ENCODE measurements around the gene MMP17.
"Not testable (repeated sequence)": the region's sequence is repeated elsewhere in the genome, so short reads cannot be mapped to it uniquely, and the experiment has no call there.

MMP17 gene

GRCh38 chr12:131806674-131807073 lies 21.5 kb upstream of the MMP17 start:
- no peak overlapping the region for H3K27ac Mint-ChIP-seq (ENCODE audit: low read depth)
- H3K4me1 Mint-ChIP-seq, result no peaks in the 10 kb centered on the region
- H3K36me3 Mint-ChIP-seq (ENCODE audit: insufficient read depth), result peaks cover 11% of the 10 kb centered on the region
- no peak for ATAC-seq (replicated peaks; ENCODE audit: extremely low read depth, poor library complexity, severe bottlenecking)
- H3K27me3 Mint-ChIP-seq, result no peaks in the 10 kb centered on the region
- no peak overlapping the region for H3K4me3 Mint-ChIP-seq
- H3K9me3 Mint-ChIP-seq, result no peaks in the 10 kb centered on the region
- DNase-seq (ENCODE audit: low spot score in 2 of 2), result no peak

DNA sequence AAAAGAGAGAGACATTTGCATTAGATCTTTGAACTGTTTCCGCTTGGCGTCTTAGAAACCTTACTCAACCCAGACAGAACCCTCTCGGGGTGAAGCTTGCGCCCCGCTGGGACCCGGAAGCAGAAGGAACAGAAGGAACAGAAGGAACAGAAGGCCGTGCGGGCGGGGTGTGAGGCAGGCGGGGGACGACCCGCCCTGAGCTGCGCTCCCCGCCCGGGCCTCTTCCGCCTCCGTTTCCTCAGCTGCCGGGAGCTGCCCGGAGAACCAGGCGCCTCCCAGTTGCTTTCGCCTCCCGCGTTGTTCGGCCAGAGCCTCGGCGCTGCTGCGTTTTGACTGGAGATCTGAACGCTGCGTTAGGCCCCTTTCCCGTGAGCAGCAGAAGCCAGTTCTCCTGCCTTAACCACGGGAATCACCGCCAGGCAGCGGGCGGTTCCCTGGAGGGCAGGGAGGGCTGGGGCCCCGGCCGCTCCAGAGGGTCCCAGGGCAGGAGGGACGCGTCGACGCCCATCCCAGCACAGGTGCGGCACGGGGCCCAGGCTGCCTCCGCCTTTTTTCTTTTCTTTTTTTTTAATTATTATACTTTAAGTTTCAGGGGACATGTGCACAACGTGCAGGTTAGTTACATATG lies 19.3 kb upstream of the MMP17 start:
- Mint-ChIP-seq H3K27me3 (no peaks in the 10 kb centered on the region), H3K4me1 (no peaks in the 10 kb centered on the region), H3K27ac (ENCODE audit: low read depth) (peak overlapping the region; percentile 55), H3K36me3 (ENCODE audit: insufficient read depth) (peaks cover 4% of the 10 kb centered on the region), H3K4me3 (peak overlapping the region; percentile 67), H3K9me3 (peaks cover 6% of the 10 kb centered on the region)
- peak; percentile 67 for ATAC-seq (replicated peaks; ENCODE audit: extremely low read depth, poor library complexity, severe bottlenecking)
- no peak for DNase-seq (ENCODE audit: low spot score in 2 of 2)

- not testable (repeated sequence) for H3K27ac Mint-ChIP-seq (ENCODE audit: low read depth); H3K27me3 Mint-ChIP-seq; H3K4me1 Mint-ChIP-seq; H3K36me3 Mint-ChIP-seq (ENCODE audit: insufficient read depth); H3K9me3 Mint-ChIP-seq; DNase-seq (ENCODE audit: low spot score in 2 of 2); ATAC-seq (replicated peaks; ENCODE audit: extremely low read depth, poor library complexity, severe bottlenecking)
- peak overlapping the region; percentile 67 for H3K4me3 Mint-ChIP-seq
Observed at GRCh38 chr12:131809476-131810254, 18.5 kb upstream of the MMP17 start.

DNA sequence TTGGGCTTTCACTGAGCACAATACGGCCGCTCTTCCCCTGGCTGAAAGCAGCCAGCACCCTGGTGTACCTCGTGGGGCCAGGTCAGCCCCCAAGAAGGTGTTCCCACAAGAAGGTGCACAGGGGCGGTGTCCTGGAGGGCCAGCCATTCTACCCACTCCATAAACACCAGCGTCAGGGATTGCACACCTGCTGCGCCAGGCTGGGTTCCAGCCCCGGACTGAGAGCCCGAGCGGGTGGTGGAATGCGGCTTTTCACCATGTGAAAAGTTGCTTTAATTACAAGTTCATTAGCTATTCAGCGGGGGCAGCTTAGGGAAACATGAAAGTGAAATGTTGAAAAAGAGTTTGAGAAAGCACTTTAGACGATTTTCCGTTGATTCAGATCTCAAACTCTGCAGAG lies 17.5 kb upstream of the MMP17 start:
- Mint-ChIP-seq H3K4me3 (no peak overlapping the region), H3K36me3 (ENCODE audit: insufficient read depth) (peaks cover 3% of the 10 kb centered on the region), H3K27me3 (no peaks in the 10 kb centered on the region), H3K9me3 (peaks cover 6% of the 10 kb centered on the region), H3K27ac (ENCODE audit: low read depth) (no peak overlapping the region), H3K4me1 (no peaks in the 10 kb centered on the region)
- DNase-seq (ENCODE audit: low spot score in 2 of 2) (no peak), ATAC-seq (replicated peaks; ENCODE audit: extremely low read depth, poor library complexity, severe bottlenecking) (no peak)

- no peaks in the 10 kb centered on the region for H3K36me3 Mint-ChIP-seq (ENCODE audit: insufficient read depth)
Observed at GRCh38 chr12:131815131-131815530, 13.1 kb upstream of the MMP17 start.

GRCh38 chr12:131816495-131816894 lies 11.7 kb upstream of the MMP17 start:
- Mint-ChIP-seq H3K27ac (ENCODE audit: low read depth) (no peak overlapping the region), H3K4me1 (no peaks in the 10 kb centered on the region), H3K27me3 (no peaks in the 10 kb centered on the region), H3K4me3 (no peak overlapping the region), H3K36me3 (ENCODE audit: insufficient read depth) (no peaks in the 10 kb centered on the region), H3K9me3 (peaks cover 6% of the 10 kb centered on the region)
- ATAC-seq (replicated peaks; ENCODE audit: extremely low read depth, poor library complexity, severe bottlenecking) (no peak), DNase-seq (ENCODE audit: low spot score in 2 of 2) (no peak)

More at GRCh38 chr12:131815131-131815530, 13.1 kb upstream of the MMP17 start:
- peaks cover 6% of the 10 kb centered on the region for H3K9me3 Mint-ChIP-seq
- no peak overlapping the region for H3K27ac Mint-ChIP-seq (ENCODE audit: low read depth)
- H3K4me3 Mint-ChIP-seq, result no peak overlapping the region
- DNase-seq (ENCODE audit: low spot score in 2 of 2) (no peak), ATAC-seq (replicated peaks; ENCODE audit: extremely low read depth, poor library complexity, severe bottlenecking) (no peak)
- no peaks in the 10 kb centered on the region for H3K4me1 Mint-ChIP-seq
- H3K27me3 Mint-ChIP-seq, result no peaks in the 10 kb centered on the region

- Mint-ChIP-seq H3K27ac (ENCODE audit: low read depth) (no peak overlapping the region), H3K4me3 (no peak overlapping the region), H3K36me3 (ENCODE audit: insufficient read depth) (no peaks in the 10 kb centered on the region), H3K9me3 (peaks cover 6% of the 10 kb centered on the region), H3K4me1 (no peaks in the 10 kb centered on the region), H3K27me3 (no peaks in the 10 kb centered on the region)
- DNase-seq (ENCODE audit: low spot score in 2 of 2) (no peak), ATAC-seq (replicated peaks; ENCODE audit: extremely low read depth, poor library complexity, severe bottlenecking) (no peak)
Observed at GRCh38 chr12:131817241-131817640, 11.0 kb upstream of the MMP17 start.

DNA sequence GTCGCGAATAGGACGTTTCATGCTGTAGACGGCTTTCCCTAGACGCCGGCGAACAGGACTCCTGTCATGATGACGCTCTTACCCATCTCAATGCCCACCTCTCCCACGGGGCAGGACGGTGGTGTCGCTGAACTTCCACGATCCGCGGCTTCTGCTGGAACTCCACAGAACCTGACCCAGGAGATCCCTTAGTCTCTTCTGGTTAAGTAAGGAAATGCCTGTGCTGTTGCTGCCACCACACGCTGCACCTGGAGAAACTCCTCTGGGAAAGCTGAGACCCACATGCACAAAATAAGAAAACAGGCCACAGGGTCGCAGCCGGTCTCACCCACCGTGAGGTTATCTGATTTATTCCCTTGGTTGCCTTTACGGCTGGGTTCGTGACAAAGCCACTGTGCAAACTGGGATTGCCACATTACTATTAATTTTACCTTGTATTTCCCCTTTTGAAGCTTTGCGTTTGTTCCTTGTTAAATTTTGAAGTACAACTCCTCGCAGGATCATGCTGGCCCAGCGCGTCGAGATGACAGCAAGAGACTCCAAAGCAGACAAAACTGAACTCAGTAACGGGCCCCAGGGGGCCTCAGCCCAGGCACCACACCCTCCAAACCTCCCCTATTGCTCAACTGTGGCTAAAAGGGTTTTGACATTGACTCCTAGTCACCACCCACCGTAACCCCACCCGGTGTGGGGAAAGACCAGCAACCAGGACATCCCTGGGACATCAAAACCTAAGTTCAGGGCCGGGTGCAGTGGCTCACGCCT lies 9.2 kb upstream of the MMP17 start:
- DNase-seq (ENCODE audit: low spot score in 2 of 2) (no peak), ATAC-seq (replicated peaks; ENCODE audit: extremely low read depth, poor library complexity, severe bottlenecking) (no peak)
- no peak overlapping the region for H3K4me3 Mint-ChIP-seq
- H3K9me3 Mint-ChIP-seq, result no peaks in the 10 kb centered on the region
- no peaks in the 10 kb centered on the region for H3K36me3 Mint-ChIP-seq (ENCODE audit: insufficient read depth)
- H3K27me3 Mint-ChIP-seq, result no peaks in the 10 kb centered on the region
- H3K4me1 Mint-ChIP-seq, result no peaks in the 10 kb centered on the region
- H3K27ac Mint-ChIP-seq (ENCODE audit: low read depth), result no peak overlapping the region

- ATAC-seq (replicated peaks; ENCODE audit: extremely low read depth, poor library complexity, severe bottlenecking), result no peak
- Mint-ChIP-seq H3K27me3 (peaks cover 39% of the 10 kb centered on the region), H3K4me1 (peaks cover 3% of the 10 kb centered on the region), H3K36me3 (ENCODE audit: insufficient read depth) (peaks cover 1% of the 10 kb centered on the region), H3K27ac (ENCODE audit: low read depth) (no peak overlapping the region), H3K9me3 (no peaks in the 10 kb centered on the region), H3K4me3 (no peak overlapping the region)
- DNase-seq (ENCODE audit: low spot score in 2 of 2), result no peak
Observed at GRCh38 chr12:131824450-131824849, 3.7 kb upstream of the MMP17 start.

DNA sequence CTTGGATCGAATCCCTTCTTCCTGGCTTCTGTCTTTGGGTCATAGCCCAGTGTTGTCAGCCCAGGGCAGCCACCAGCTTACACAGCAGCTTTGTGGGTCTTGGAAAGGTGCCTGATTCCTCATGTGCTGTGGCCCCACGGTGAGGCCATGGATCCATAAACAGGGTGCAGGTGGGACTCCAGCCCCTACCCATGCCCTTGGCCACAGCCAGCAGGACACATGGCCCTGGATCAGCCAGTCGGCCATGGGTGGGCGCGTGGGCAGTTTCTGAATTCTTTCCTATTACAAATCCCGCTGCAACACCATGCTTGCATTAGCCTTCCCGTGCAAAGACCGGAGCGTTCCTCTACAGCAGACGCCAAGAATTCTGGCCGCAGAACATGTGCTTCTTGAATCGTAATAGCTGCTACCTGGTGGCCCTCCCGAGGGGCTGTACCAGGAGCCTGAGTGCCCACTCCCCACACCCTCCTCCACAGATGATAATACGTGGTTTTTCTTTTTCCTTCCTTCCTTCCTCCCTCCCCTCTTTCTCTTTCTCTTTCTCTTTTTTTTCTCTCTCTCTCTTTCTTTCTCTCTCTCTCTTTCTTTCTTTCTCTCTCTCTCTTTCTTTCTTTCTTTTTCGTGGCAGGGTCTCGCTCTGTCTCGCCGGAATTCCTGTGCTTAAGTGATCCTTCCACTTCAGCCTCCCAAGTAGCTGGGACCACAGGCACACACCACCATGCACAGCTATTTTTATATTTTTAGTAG lies 2.9 kb upstream of the MMP17 start:
- H3K4me3 Mint-ChIP-seq, result no peak overlapping the region
- peaks cover 1% of the 10 kb centered on the region for H3K36me3 Mint-ChIP-seq (ENCODE audit: insufficient read depth)
- ATAC-seq (replicated peaks; ENCODE audit: extremely low read depth, poor library complexity, severe bottlenecking), result no peak
- H3K27ac Mint-ChIP-seq (ENCODE audit: low read depth), result no peak overlapping the region
- peaks cover 6% of the 10 kb centered on the region for H3K4me1 Mint-ChIP-seq
- H3K9me3 Mint-ChIP-seq, result no peaks in the 10 kb centered on the region
- DNase-seq (ENCODE audit: low spot score in 2 of 2), result no peak
- H3K27me3 Mint-ChIP-seq, result peaks cover 43% of the 10 kb centered on the region

- peaks cover 1% of the 10 kb centered on the region for H3K36me3 Mint-ChIP-seq (ENCODE audit: insufficient read depth)
- no peak for DNase-seq (ENCODE audit: low spot score in 2 of 2)
- no peak overlapping the region for H3K27ac Mint-ChIP-seq (ENCODE audit: low read depth)
- peaks cover 49% of the 10 kb centered on the region for H3K27me3 Mint-ChIP-seq
- peaks cover 6% of the 10 kb centered on the region for H3K4me1 Mint-ChIP-seq
- H3K9me3 Mint-ChIP-seq, result no peaks in the 10 kb centered on the region
- H3K4me3 Mint-ChIP-seq, result peak overlapping the region; percentile 37
- ATAC-seq (replicated peaks; ENCODE audit: extremely low read depth, poor library complexity, severe bottlenecking), result no peak
Observed at GRCh38 chr12:131826097-131826928, 1.9 kb upstream of the MMP17 start.
